Neuronal stem cell (in vitro differentiated cells): ENCODE measurements around the gene BAIAP2.
A peak's percentile ranks its signal among the peaks of the same experiment; 100 is the strongest.

ENCODE experiments used
- DNase-seq: peaks from one replicate; pipeline ENCODE4 v3.0.0-alpha.2; 2013; ENCODE audit warnings: low spot score
- H2AFZ ChIP-seq: one replicate; pipeline ENCODE4 v1.6.1; 2013; ENCODE audit warnings: mild to moderate bottlenecking, low read length, inconsistent platforms
- H2AK5ac ChIP-seq: 2 replicates; pipeline ENCODE4 v1.6.1; 2013; ENCODE audit warnings: low read depth, mild to moderate bottlenecking, inconsistent platforms, low read length, moderate library complexity, mixed read lengths
- H2BK120ac ChIP-seq: 2 replicates; pipeline ENCODE4 v1.6.1; 2013; ENCODE audit warnings: low read depth, mild to moderate bottlenecking, inconsistent platforms, low read length, moderate library complexity, mixed read lengths
- H2BK12ac ChIP-seq: one replicate; pipeline ENCODE4 v1.6.1; 2013; ENCODE audit warnings: low read length, inconsistent platforms
- H2BK15ac ChIP-seq: 2 replicates; pipeline ENCODE4 v1.6.1; 2013; ENCODE audit warnings: mild to moderate bottlenecking, low read length, inconsistent platforms, mixed read lengths
- H2BK5ac ChIP-seq: one replicate; pipeline ENCODE4 v1.6.1; 2013; ENCODE audit warnings: inconsistent platforms, mild to moderate bottlenecking, low read length, moderate library complexity
- H3K14ac ChIP-seq: one replicate; pipeline ENCODE4 v1.6.1; 2013; ENCODE audit warnings: low read length, inconsistent platforms
- H3K18ac ChIP-seq: 2 replicates; pipeline ENCODE4 v1.6.1; 2013; ENCODE audit warnings: low read length, inconsistent platforms
- H3K23ac ChIP-seq: 2 replicates; pipeline ENCODE4 v1.6.1; 2013; ENCODE audit warnings: low read depth, mild to moderate bottlenecking, mixed read lengths, low read length, inconsistent platforms; ENCODE audit not compliant: poor library complexity
- H3K27ac ChIP-seq: replicated peaks from 3 replicates; pipeline ENCODE4 v1.5.1; 2013; ENCODE audit warnings: low read length, inconsistent platforms
- H3K27me3 ChIP-seq, 3 experiments: 2 replicates each; pipeline ENCODE4 v1.6.1; 2013; ENCODE audit warnings: low read length in 3 of 3, mild to moderate bottlenecking in 2 of 3, inconsistent platforms in 1 of 3, low read depth in 1 of 3, mixed read lengths in 1 of 3, moderate library complexity in 1 of 3; ENCODE audit not compliant: control insufficient read depth in 3 of 3, insufficient read depth in 3 of 3
- H3K36me3 ChIP-seq, 2 donors: replicated peaks in 1 of 2; 2 replicates each; pipeline ENCODE4 v1.6.1; 2013; ENCODE audit warnings: low read length in 2 of 2; ENCODE audit not compliant: control insufficient read depth in 2 of 2, insufficient read depth in 2 of 2
- H3K4ac ChIP-seq: 2 replicates; pipeline ENCODE4 v1.6.1; 2013; ENCODE audit warnings: inconsistent platforms, mild to moderate bottlenecking, low read length, moderate library complexity
- H3K4me1 ChIP-seq, 2 donors: 1 replicate in 1 of 2; 2 replicates in 1 of 2; pipeline ENCODE4 v1.6.1; 2013; ENCODE audit warnings: low read length in 2 of 2, low read depth in 1 of 2; ENCODE audit not compliant: control insufficient read depth in 2 of 2, insufficient read depth in 1 of 2
- H3K4me2 ChIP-seq: one replicate; pipeline ENCODE4 v1.6.1; 2013; ENCODE audit warnings: mild to moderate bottlenecking, low read length, inconsistent platforms; ENCODE audit not compliant: insufficient read depth, poor library complexity, severe bottlenecking
- H3K4me3 ChIP-seq, 2 donors: 2 replicates each; pipeline ENCODE4 v1.5.1; 2013; ENCODE audit warnings: low read length in 2 of 2, mild to moderate bottlenecking in 2 of 2, inconsistent platforms in 1 of 2, moderate library complexity in 1 of 2
- H3K79me1 ChIP-seq: one replicate; pipeline ENCODE4 v1.6.1; 2013; ENCODE audit warnings: low read depth, mild to moderate bottlenecking, inconsistent platforms, low read length, moderate library complexity
- H3K9ac ChIP-seq: one replicate; pipeline ENCODE4 v1.6.1; 2013; ENCODE audit warnings: mild to moderate bottlenecking, low read depth, low read length, inconsistent platforms; ENCODE audit not compliant: poor library complexity
- H3K9me3 ChIP-seq, 2 donors: replicated peaks in 1 of 2; 2 replicates each; pipeline versions ENCODE3 to v1.6.1; 2013; ENCODE audit warnings: low read length in 2 of 2, mild to moderate bottlenecking in 2 of 2, inconsistent platforms in 1 of 2, low read depth in 1 of 2, mixed read lengths in 1 of 2, moderate library complexity in 1 of 2; ENCODE audit not compliant: control insufficient read depth in 2 of 2, insufficient read depth in 1 of 2
- H4K8ac ChIP-seq: one replicate; pipeline ENCODE4 v1.6.1; 2013; ENCODE audit warnings: low read depth, mild to moderate bottlenecking, inconsistent platforms, low read length, moderate library complexity
- H4K91ac ChIP-seq: one replicate; pipeline ENCODE4 v1.6.1; 2013; ENCODE audit warnings: low read length, low read depth, mild to moderate bottlenecking, inconsistent platforms; ENCODE audit not compliant: poor library complexity
- WGBS, 2 donors: extraction: QIAGEN DNeasy Blood & Tissue Kit; methylation state at CpG; one replicate each; pipeline ENCODE4 v1.1.7; 2013; ENCODE audit warnings: missing lambda C conversion rate in 2 of 2, mixed read lengths in 1 of 2; ENCODE audit not compliant: insufficient read length in 2 of 2, insufficient replicate concordance in 1 of 2; ENCODE audit errors: extremely low coverage in 2 of 2; 5-methylcytosine and 5-hydroxymethylcytosine counted together

Gene BAIAP2

GRCh38 chr17:81094509-81095382 lies 59.8 kb downstream of the BAIAP2 start:
- no CpG with 5 or more reads among the region's 33 CpGs for WGBS, 2 donors
- peak overlapping the region in 1 of 2 donors; percentile 28 for H3K4me3 ChIP-seq
- H3K23ac ChIP-seq, result peak overlapping the region; percentile 46
- peak overlapping the region; percentile 100 for H2AK5ac ChIP-seq
- peak overlapping the region; percentile 93 for H3K27ac ChIP-seq
- no peaks in the 10 kb centered on the region for H3K27me3 ChIP-seq
- DNase-seq, result peak; percentile 95
- H3K18ac ChIP-seq, result peak overlapping the region; percentile 96
- peak overlapping the region; percentile 95 for H2BK120ac ChIP-seq
- no peaks in the 10 kb centered on the region for H3K9me3 ChIP-seq
- H3K4ac ChIP-seq, result peak overlapping the region; percentile 40
- H3K79me1 ChIP-seq, result no peaks in the 10 kb centered on the region
- peak overlapping the region; percentile 95 for H3K14ac ChIP-seq
- peaks cover 52 to 61% of the 10 kb centered on the region in 2 donors for H3K4me1 ChIP-seq
- H3K9ac ChIP-seq, result peak overlapping the region; percentile 88
- peak overlapping the region; percentile 98 for H2BK12ac ChIP-seq
- peaks cover 0 to 6% of the 10 kb centered on the region in 2 donors for H3K36me3 ChIP-seq
- H2BK15ac ChIP-seq, result peak overlapping the region; percentile 31
- H4K8ac ChIP-seq, result peak overlapping the region; percentile 94
- peak overlapping the region; percentile 62 for H2AFZ ChIP-seq
- H2BK5ac ChIP-seq, result peak overlapping the region; percentile 95
- peak overlapping the region; percentile 53 for H3K4me2 ChIP-seq
- peak overlapping the region; percentile 96 for H4K91ac ChIP-seq

GRCh38 chr17:81095383-81095762 lies 60.4 kb downstream of the BAIAP2 start:
- DNase-seq, result no peak
- no peaks in the 10 kb centered on the region for H3K27me3 ChIP-seq
- H2BK12ac ChIP-seq, result peak overlapping the region; percentile 98
- H3K4me1 ChIP-seq, result peaks cover 57 to 58% of the 10 kb centered on the region in 2 donors
- H3K9ac ChIP-seq, result peak overlapping the region; percentile 88
- H2BK5ac ChIP-seq, result peak overlapping the region; percentile 95
- H3K79me1 ChIP-seq, result no peaks in the 10 kb centered on the region
- no peaks in the 10 kb centered on the region for H3K9me3 ChIP-seq
- WGBS, 2 donors, result no CpG with 5 or more reads among the region's 13 CpGs
- H2BK15ac ChIP-seq, result peak overlapping the region; percentile 31
- H3K14ac ChIP-seq, result peak overlapping the region; percentile 17
- H3K4me3 ChIP-seq, result peak overlapping the region in 1 of 2 donors; percentile 28
- peak overlapping the region; percentile 100 for H2AK5ac ChIP-seq
- peak overlapping the region; percentile 96 for H4K91ac ChIP-seq
- peak overlapping the region; percentile 93 for H3K27ac ChIP-seq
- peak overlapping the region; percentile 94 for H4K8ac ChIP-seq
- peak overlapping the region; percentile 95 for H2BK120ac ChIP-seq
- peak overlapping the region; percentile 62 for H2AFZ ChIP-seq
- peak overlapping the region; percentile 46 for H3K23ac ChIP-seq
- H3K18ac ChIP-seq, result peak overlapping the region; percentile 96
- H3K4me2 ChIP-seq, result peak overlapping the region; percentile 53
- H3K36me3 ChIP-seq, result peaks cover under 1 to 5% of the 10 kb centered on the region in 2 donors
- H3K4ac ChIP-seq, result peak overlapping the region; percentile 40

GRCh38 chr17:81096741-81097133 lies 61.8 kb downstream of the BAIAP2 start:
- Histone ChIP-seq H2BK12ac (peak overlapping the region; percentile 47), H3K4ac (peak overlapping the region; percentile 42), H3K79me1 (no peaks in the 10 kb centered on the region), H3K27ac (no peak overlapping the region), H3K14ac (peak overlapping the region; percentile 65), H4K8ac (no peak overlapping the region), H4K91ac (peak overlapping the region; percentile 68), H2BK15ac (peak overlapping the region; percentile 80), H2AK5ac (peak overlapping the region; percentile 100), H3K36me3 (peaks cover 6 to 12% of the 10 kb centered on the region in 2 donors), H3K4me2 (peak overlapping the region; percentile 35), H3K4me3 (no peak overlapping the region), H3K9ac (no peak overlapping the region), H2BK120ac (peak overlapping the region; percentile 95), H2AFZ (peak overlapping the region; percentile 67), H3K23ac (peak overlapping the region; percentile 30), H3K4me1 (peaks cover 53 to 62% of the 10 kb centered on the region in 2 donors), H2BK5ac (peak overlapping the region; percentile 95), H3K18ac (peak overlapping the region; percentile 96), H3K9me3 (no peaks in the 10 kb centered on the region), H3K27me3 (no peaks in the 10 kb centered on the region)
- DNase-seq, result no peak
- WGBS, 2 donors, result no CpG with 5 or more reads among the region's 7 CpGs
